Uterus (tissue), 4 donors: ENCODE results near the gene ARFRP1. TPM values are rescaled to one million over a fixed set of nuclear protein-coding genes. Genes with fewer than 3 reads are reported as not detected.
A peak's percentile ranks its signal among the peaks of the same experiment; 100 is the strongest.

ENCODE experiments used
- DNase-seq, 2 donors: peaks; one replicate each; pipeline ENCODE4 v3.0.0-alpha.2; 2019 to 2020
- H3K27ac ChIP-seq, 2 donors: fragments of 200-600 bp; sonication (generic); 1 replicate in 1 of 2; 2 replicates in 1 of 2; pipeline ENCODE4 v1.5.1; 2016 to 2018
- H3K27me3 ChIP-seq, 2 donors: fragments of 200-600 bp; sonication (generic); one replicate each; pipeline ENCODE4 v1.5.1; 2018 to 2019; ENCODE audit warnings: control low read depth in 1 of 2
- H3K36me3 ChIP-seq, 2 donors: fragments of 200-600 bp; sonication (generic); one replicate each; pipeline ENCODE4 v1.5.1; 2019; ENCODE audit warnings: control low read depth in 1 of 2
- H3K4me1 ChIP-seq, 2 donors: fragments of 200-600 bp; sonication (generic); one replicate each; pipeline ENCODE4 v1.5.1; 2018 to 2019; ENCODE audit warnings: control low read depth in 1 of 2
- H3K4me3 ChIP-seq, 2 donors: fragments of 200-600 bp; sonication (generic); 1 replicate in 1 of 2; 2 replicates in 1 of 2; pipeline ENCODE4 v1.5.1; 2018 to 2019; ENCODE audit warnings: mild to moderate bottlenecking in 1 of 2
- H3K9me3 ChIP-seq, 2 donors: fragments of 200-600 bp; sonication (generic); one replicate each; pipeline ENCODE4 v1.5.1; 2019; ENCODE audit warnings: control low read depth in 1 of 2
- CTCF ChIP-seq, 4 experiments: fragments of 200-600 bp in 2 of 4; fragments of 450-650 bp in 2 of 4; sonication (generic) in 2 of 4; IDR thresholded peaks; one replicate each; pipeline ENCODE4 v1.5.1; 2016 to 2019; ENCODE audit warnings: antibody characterized with exemption in 4 of 4, mild to moderate bottlenecking in 2 of 4, moderate library complexity in 1 of 4
- POLR2A ChIP-seq, 2 donors: fragments of 450-650 bp; IDR thresholded peaks; one replicate each; pipeline ENCODE4 v1.6.1; 2016; ENCODE audit warnings: antibody characterized with exemption in 2 of 2, mild to moderate bottlenecking in 1 of 2, moderate library complexity in 1 of 2
- intact Hi-C: fragments of 100-400 bp; cut with DNase I; formaldehyde crosslinking; loops from one replicate; pipeline ENCODE4 v1.15.1; 2023; ENCODE audit warnings: low total_unique reads
- total RNA-seq, 4 donors: library from RNA; depleted of rRNA in 3 of 4; stranded (reverse); fragments of >200 nt in 3 of 4; gene quantifications; one replicate each; pipeline versions ENCODE4 v1.1.0 to v1.2.4, GENCODE V29; 2014 to 2023
- donor health status: DM: yes; HTN: yes; CAD: no.

ARFRP1 gene
- total RNA-seq, 4 donors from 2014 or later, result 26.1 to 59.8 (median 33.5) TPM

DNA sequence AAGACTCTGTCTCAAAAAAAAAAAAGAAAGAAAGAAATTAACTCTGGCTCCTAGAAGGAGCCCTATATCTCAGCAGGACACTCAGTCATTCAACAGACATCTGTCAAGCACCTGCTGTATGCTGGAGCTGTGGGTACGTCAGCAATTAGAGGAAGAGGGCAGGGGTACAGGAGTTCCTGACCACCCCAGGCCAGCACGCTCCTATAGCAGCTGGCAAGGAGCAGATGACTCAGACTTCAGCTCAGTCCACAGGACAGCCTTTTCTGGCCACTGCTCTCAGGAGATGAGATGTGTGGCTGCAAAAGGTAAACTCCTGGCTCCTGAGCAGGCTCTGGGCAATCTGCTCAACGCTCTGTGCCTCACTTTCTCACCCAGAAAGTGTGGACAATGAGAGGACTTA lies 51.3 kb downstream of the ARFRP1 start:
- no peak overlapping the region for H3K27ac ChIP-seq
- H3K27me3 ChIP-seq, result no peaks in the 10 kb centered on the region
- TF ChIP-seq CTCF (IDR thresholded peaks at IDR 0.05) (no peak), POLR2A (IDR thresholded peaks at IDR 0.05) (no peak)
- no peaks in the 10 kb centered on the region for H3K36me3 ChIP-seq
- H3K4me3 ChIP-seq, result no peak overlapping the region
- no peaks in the 10 kb centered on the region for H3K9me3 ChIP-seq
- intact Hi-C loops, result no loop called here
- H3K4me1 ChIP-seq, result peaks cover 6 to 11% of the 10 kb centered on the region in 2 donors
- no peak for DNase-seq

DNA sequence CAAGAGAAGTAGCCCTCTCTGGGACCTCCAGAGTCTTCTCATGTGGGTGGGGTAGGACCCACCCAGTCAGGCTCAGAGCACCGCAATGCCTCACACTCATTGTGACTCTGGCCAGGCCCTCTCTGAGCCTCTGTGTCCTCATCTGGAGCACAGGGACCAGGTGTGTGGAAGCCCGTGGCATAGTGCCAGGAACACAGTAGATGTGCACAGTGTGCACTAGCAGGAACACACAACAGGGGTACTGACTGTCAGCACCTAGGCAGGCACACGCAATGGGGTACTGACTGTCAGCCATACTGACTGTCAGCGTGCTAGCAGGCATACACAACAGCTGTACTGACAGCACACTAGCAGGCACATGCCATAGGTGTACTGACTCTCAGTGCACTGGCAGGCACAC lies 52.5 kb downstream of the ARFRP1 start:
- H3K27me3 ChIP-seq, result no peaks in the 10 kb centered on the region
- no peaks in the 10 kb centered on the region for H3K36me3 ChIP-seq
- no peak overlapping the region for H3K4me3 ChIP-seq
- TF ChIP-seq POLR2A (IDR thresholded peaks at IDR 0.05), result no peak
- no peak for TF ChIP-seq CTCF (IDR thresholded peaks at IDR 0.05)
- no peaks in the 10 kb centered on the region for H3K9me3 ChIP-seq
- H3K4me1 ChIP-seq, result peaks cover 6 to 14% of the 10 kb centered on the region in 2 donors
- intact Hi-C loops, result no loop called here
- no peak overlapping the region for H3K27ac ChIP-seq
- DNase-seq, result no peak

DNA sequence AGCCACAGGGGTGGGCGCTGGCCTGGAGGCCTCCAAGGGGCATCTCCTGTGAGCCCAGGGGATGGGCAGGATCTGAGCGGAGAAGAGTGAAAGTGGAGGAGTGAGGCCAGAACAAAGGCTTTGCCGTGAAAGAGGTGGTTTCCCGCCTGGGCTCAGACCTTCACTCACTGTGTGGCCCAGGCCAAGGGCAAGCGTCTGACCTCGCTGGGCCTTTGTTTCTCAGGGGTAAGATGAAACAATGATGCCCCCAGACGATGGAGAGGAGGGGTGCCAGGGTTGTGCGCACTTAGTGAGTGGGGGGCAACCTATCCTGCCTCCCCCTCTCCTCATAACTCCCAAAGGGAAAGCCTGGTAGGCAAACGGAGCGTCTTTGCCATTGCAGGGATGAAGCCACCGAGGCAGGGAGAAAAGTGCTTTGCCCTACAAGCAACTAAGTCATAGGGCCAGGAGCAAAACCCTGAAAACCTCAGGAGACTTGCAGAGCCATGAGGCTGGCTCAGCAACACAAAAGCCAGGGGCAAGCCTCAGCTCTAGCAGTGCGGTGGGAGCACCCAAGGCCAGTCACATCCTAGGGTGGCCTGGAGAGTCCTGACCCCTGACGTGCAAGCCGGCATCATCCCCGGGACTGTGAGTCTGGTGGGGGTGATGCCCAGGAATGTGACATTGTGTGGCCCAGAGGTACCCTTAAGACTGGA lies 53.7 kb downstream of the ARFRP1 start:
- peak overlapping the region; percentile 67 to 72 for H3K27ac ChIP-seq
- no peaks in the 10 kb centered on the region for H3K9me3 ChIP-seq
- TF ChIP-seq POLR2A (IDR thresholded peaks at IDR 0.05), result no peak
- intact Hi-C loops, result no loop called here
- no peak for DNase-seq
- H3K4me3 ChIP-seq, result peak overlapping the region; percentile 38 to 59
- no peaks in the 10 kb centered on the region for H3K27me3 ChIP-seq
- peaks cover 6 to 10% of the 10 kb centered on the region in 2 donors for H3K4me1 ChIP-seq
- no peaks in the 10 kb centered on the region for H3K36me3 ChIP-seq

- Histone ChIP-seq H3K36me3 (no peaks in the 10 kb centered on the region), H3K4me1 (peaks cover 6 to 9% of the 10 kb centered on the region in 2 donors), H3K4me3 (peak within 1 kb of the TSS; percentile 38 to 59), H3K27me3 (no peaks in the 10 kb centered on the region), H3K9me3 (no peaks in the 10 kb centered on the region), H3K27ac (peak within 1 kb of the TSS; percentile 67 to 72)
- DNase-seq, result peak; percentile 87 to 88
- no peak for TF ChIP-seq CTCF (IDR thresholded peaks at IDR 0.05)
- no peak for TF ChIP-seq POLR2A (IDR thresholded peaks at IDR 0.05)
- intact Hi-C loops, result no loop called here
These were observed 54.5 kb downstream of the ARFRP1 start, which contains the start of gene STMN3 for GRCh38 chr20:63653041-63653973. Gene STMN3 (minus strand): TSS chr20:63653424. CDS start chr20:63653345, 79 bp downstream.

GRCh38 chr20:63652192-63652980 lies 55.4 kb downstream of the ARFRP1 start:
- no peaks in the 10 kb centered on the region for H3K36me3 ChIP-seq
- peak in 1 of 2 donors; percentile 45 for DNase-seq
- peak overlapping the region; percentile 38 to 59 for H3K4me3 ChIP-seq
- peak overlapping the region in 1 of 2 donors; percentile 5 for H3K27ac ChIP-seq
- peaks cover 3 to 9% of the 10 kb centered on the region in 2 donors for H3K4me1 ChIP-seq
- intact Hi-C loops, result no loop called here
- TF ChIP-seq CTCF (IDR thresholded peaks at IDR 0.05) (no peak), POLR2A (IDR thresholded peaks at IDR 0.05) (no peak)
- H3K9me3 ChIP-seq, result no peaks in the 10 kb centered on the region
- no peaks in the 10 kb centered on the region for H3K27me3 ChIP-seq
